Measurements from ENCODE around the gene NRAS.

NRAS gene

GRCh38 chr1:114723915-114724314, 7.3 kb upstream of the NRAS start:
- no peak for DNase-seq

GRCh38 chr1:114723457-114723856, 6.9 kb upstream of the NRAS start:
- no peak for DNase-seq

DNA sequence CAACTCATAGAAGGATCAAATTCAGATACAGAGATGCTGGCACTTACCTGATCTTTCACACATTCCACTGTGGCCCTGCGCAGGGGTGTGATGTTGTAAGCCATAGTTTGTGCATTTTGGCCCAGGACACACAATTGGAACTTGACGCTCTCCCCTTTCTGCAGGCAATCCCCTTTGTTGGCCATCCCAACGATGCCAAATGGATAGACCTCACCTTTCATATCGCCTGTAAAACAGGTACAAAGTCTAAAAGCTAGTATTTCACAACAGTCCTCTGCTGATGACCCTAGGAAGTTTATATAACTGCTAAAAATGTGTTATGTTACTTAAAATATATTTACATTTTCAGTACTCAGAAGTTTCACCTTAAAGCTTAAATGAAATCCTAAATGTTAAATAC, 3.9 kb upstream of the NRAS start:
- DNase-seq, result no peak

- no peak for DNase-seq
Measured at GRCh38 chr1:114719424-114719787, 2.8 kb upstream of the NRAS start.

GRCh38 chr1:114718661-114719423, 2.3 kb upstream of the NRAS start:
- DNase-seq, result no peak

- no peak for DNase-seq
Measured at GRCh38 chr1:114715952-114716303, 643 bp downstream of the NRAS start.

DNA sequence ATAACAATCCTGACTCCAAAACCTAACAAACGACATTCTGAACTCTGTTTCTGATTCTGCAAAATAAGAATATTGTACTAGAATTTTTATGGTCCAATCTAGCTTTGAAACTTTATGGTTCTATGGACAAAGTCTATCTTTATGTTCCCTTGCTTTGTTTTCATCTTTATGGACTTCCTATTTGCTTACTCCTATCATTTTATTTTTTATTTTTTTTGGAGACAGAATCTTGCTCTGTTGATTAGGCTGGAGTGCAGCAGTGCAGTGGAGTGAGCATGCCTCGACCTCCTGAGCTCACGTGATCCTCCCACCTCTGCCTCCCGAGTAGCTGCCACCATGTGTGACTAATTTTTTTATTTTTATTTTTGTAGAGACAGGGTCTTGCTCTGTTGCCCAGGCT, 3.6 kb downstream of the NRAS start:
- no peak for DNase-seq

GRCh38 chr1:114710360-114710759, 6.2 kb downstream of the NRAS start:
- no peak for DNase-seq

- DNase-seq, result no peak
Measured at GRCh38 chr1:114707604-114708003, 9.0 kb downstream of the NRAS start.

GRCh38 chr1:114703242-114703641, 13.3 kb downstream of the NRAS start:
- DNase-seq, result no peak

- DNase-seq, result no peak
Measured at GRCh38 chr1:114702737-114703136, 13.8 kb downstream of the NRAS start.

DNA sequence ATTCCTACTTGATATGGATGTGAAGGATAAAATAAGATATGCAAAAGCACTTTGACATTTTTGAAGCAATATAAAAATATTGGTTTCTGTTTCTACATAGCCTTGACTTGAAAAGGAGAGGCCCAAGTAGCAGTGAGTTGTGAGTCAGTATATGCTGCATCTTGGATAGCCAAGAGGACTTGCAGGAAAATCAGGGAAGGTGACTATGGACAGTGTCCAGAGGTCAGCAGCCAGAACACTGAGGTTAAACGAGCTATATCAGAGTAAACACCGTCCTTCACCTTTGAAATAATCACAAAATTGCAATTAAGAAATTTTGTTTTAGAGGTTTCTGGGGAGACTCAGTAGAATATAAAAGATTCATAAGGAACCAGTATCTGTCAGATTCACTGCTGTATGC, 14.6 kb downstream of the NRAS start:
- DNase-seq, result no peak

- no peak for DNase-seq
Measured at GRCh38 chr1:114700036-114700600, 16.5 kb downstream of the NRAS start.

DNA sequence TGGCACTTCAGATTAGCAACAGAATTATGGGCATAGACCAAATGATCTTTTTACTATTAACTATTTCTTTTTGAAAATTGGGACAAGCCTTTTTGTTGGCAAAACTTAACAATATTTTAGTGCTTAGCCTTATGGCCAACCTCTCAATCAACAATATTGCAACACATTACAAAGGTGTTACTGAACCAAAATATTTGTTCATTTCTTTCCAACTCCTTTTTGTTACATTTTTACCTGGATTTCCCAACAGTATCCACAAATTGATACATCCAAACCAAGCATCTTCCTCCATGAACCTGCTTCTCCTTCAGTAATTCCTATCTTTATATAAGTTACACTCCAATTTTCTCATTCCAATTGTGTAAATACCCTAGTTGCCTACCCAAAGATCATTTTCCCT, 19.8 kb downstream of the NRAS start:
- no peak for DNase-seq

GRCh38 chr1:114695430-114696058, 21.0 kb downstream of the NRAS start, which contains the start of gene AMPD1:
TSS of gene AMPD1 (minus strand) at chr1:114695546. CDS start at chr1:114695471, 75 bp downstream.
- DNase-seq, result no peak

DNA sequence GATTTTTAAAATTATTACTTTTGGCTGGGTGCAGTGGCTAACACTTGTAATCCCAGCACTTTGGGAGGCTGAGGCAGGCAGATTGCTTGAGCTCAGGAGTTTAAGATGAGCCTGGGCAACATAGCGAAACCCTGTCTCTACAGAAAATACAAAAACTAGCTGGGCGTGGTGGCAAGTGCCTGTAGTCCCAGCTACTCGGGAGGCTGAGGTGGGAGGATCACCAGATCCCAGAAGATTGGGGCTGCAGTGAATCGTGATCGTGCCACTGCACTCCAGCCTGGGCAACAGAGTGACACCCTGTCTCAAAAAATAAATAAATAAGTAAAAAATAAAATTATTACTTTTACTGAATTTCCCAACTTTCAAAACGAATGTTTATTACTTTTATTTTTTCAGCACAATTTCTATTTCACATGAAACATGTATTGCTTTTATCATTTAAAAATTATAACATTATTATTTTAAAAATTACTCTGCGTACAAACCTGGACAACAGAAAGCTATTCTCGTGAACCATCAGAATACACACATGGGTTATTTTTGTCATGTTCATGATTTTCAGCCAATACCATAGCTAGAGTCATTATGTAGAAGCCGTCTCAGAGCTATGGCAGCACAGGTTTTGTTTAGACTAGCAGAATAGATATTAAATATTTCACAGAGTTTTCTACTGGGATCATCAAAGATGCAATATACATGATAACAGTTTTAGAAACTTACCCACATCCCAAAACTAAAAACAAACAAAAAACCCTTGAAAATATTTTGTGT, 21.8 kb downstream of the NRAS start:
- DNase-seq, result no peak

- no peak for DNase-seq
Measured at GRCh38 chr1:114692947-114693346, 23.6 kb downstream of the NRAS start.

DNA sequence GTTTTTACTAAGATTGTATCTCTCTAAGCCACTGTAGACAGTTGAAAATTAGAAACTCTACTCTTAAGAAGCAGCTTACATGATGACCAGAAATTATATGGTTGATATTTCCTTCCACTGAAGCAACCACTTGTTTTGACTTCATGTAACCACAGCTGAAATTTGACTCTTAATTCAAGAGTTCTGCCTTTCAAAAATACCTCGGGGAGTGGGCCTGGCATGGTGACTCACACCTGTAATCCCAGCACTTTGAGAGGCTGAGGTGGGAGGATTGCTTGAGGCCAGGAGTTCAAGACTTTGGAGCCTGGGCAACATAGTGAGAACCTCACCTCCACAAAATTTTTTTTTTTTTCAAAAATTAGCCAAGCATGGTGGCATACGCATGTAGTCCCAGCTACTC, 25.5 kb downstream of the NRAS start:
- no peak for DNase-seq

GRCh38 chr1:114690148-114690547, 26.4 kb downstream of the NRAS start:
- no peak for DNase-seq

DNA sequence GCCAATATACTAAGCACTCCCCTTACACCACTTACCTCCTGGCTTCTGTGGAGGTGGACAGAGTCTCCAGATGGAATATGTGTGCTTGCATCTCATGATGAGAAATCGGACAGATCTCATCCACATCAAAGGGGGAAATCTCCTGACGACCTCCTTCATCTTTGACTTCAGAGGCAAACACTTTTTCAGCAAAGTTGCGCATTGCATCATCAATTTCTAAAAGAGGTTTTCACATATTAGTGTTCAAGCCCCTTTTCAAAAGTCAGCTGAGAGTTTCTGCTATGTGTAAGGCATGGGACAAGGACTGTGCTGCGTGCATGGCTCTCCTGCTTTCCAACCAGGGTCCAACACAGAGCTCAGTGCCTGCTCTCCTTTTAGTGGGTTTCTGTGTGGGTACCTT, 28.0 kb downstream of the NRAS start:
- DNase-seq, result no peak

- no peak for DNase-seq
Measured at GRCh38 chr1:114685851-114686250, 30.7 kb downstream of the NRAS start.

- DNase-seq, result no peak
Measured at GRCh38 chr1:114677691-114678090, 38.9 kb downstream of the NRAS start.

GRCh38 chr1:114676115-114676514, 40.5 kb downstream of the NRAS start:
- DNase-seq, result no peak

DNA sequence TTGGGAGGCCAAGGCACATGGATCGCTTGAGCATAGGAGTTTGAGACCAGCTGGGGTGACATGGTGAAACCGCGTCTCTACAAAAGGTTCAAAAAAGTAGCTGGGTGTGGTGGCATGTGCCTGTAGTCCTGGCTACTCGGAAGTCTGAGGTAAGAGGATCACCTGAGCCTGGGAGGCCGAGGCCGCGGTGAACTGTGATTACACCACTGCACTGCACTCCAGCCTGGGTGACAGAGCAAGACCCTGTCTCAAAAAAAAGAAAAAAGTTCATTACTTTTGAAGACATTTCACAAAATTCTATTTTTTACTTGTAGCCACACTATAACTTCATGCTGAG, 44.7 kb downstream of the NRAS start:
- DNase-seq, result no peak

Data from NCI-H1694 (cell line).